WTC11 (cell line): Measurements from ENCODE around the gene NEK5. TPM values are rescaled to one million over a fixed set of nuclear protein-coding genes. Genes with fewer than 3 reads are reported as not detected.

Experiments
- ATAC-seq: fragments of 200-7000 bp; cut with Tn5 transposase; 2 replicates; pipeline ENCODE4 v1.10.0; 2021; ENCODE audit warnings: mild to moderate bottlenecking, moderate library complexity
- CTCF ChIA-PET: fragments of 300-600 bp; sonication (Branson Sonifier 250); formaldehyde crosslinking; loops from one replicate; lab custom pipeline; 2021; ENCODE audit warnings: antibody characterized with exemption; lab: Charles Lee
- POLR2A ChIA-PET: fragments of 350-600 bp; sonication (Branson Sonifier 250); formaldehyde crosslinking; loops from one replicate; lab custom pipeline; 2021; ENCODE audit warnings: antibody characterized with exemption; lab: Charles Lee
- DNase-seq: peaks from one replicate; pipeline ENCODE4 v3.0.0; 2021; ENCODE audit warnings: low spot score
- H3K27ac Mint-ChIP-seq: 2 replicates; pipeline ENCODE4 v1.8.0; 2021; ENCODE audit warnings: mixed read lengths
- H3K27me3 Mint-ChIP-seq: 2 replicates; pipeline ENCODE4 v1.8.0; 2021; ENCODE audit warnings: low read depth, mild to moderate bottlenecking, moderate library complexity, mixed read lengths
- H3K36me3 Mint-ChIP-seq: 2 replicates; pipeline ENCODE4 v1.8.0; 2021; ENCODE audit warnings: mixed read lengths
- H3K4me1 Mint-ChIP-seq: 2 replicates; pipeline ENCODE4 v1.8.0; 2022; ENCODE audit warnings: mixed read lengths
- H3K4me3 Mint-ChIP-seq: 2 replicates; pipeline ENCODE4 v1.8.0; 2021; ENCODE audit warnings: mild to moderate bottlenecking, moderate library complexity, mixed read lengths
- H3K9me3 Mint-ChIP-seq: 2 replicates; pipeline ENCODE4 v1.8.0; 2021; ENCODE audit warnings: mixed read lengths
- EMX1 ChIP-seq: fragments of 250-450 bp; sonication (Bioruptor Pico); IDR thresholded peaks from 2 replicates; pipeline ENCODE4 v1.8.0; 2021; ENCODE audit warnings: mild to moderate bottlenecking
- FOXJ3 ChIP-seq: sonication (generic); formaldehyde crosslinking; IDR thresholded peaks from 2 replicates; pipeline ENCODE4 v1.9.0; 2021; ENCODE audit warnings: missing genetic modification reagents, mild to moderate bottlenecking, borderline replicate concordance
- FOXK1 ChIP-seq: sonication (generic); formaldehyde crosslinking; IDR thresholded peaks from 2 replicates; pipeline ENCODE4 v1.8.0; 2022; ENCODE audit warnings: mild to moderate bottlenecking, moderate library complexity, missing genetic modification reagents
- HMGA2 ChIP-seq: fragments of 250-450 bp; sonication (Bioruptor Pico); IDR thresholded peaks from 2 replicates; pipeline ENCODE4 v1.4.0; 2021; ENCODE audit warnings: mild to moderate bottlenecking, moderate library complexity
- JAZF1 ChIP-seq: fragments of 250-450 bp; sonication (Bioruptor Pico); IDR thresholded peaks from 2 replicates; pipeline ENCODE4 v1.9.0; 2021; ENCODE audit warnings: moderate library complexity, mild to moderate bottlenecking, inconsistent platforms
- KAT7 ChIP-seq: sonication (generic); formaldehyde crosslinking; IDR thresholded peaks from 2 replicates; pipeline ENCODE4 v1.8.1; 2023; ENCODE audit warnings: missing genetic modification reagents, mild to moderate bottlenecking, borderline replicate concordance
- NFATC4 ChIP-seq: fragments of 250-450 bp; sonication (Bioruptor Pico); IDR thresholded peaks from 2 replicates; pipeline ENCODE4 v1.9.0; 2021; ENCODE audit warnings: mild to moderate bottlenecking
- OVOL2 ChIP-seq: fragments of 250-450 bp; sonication (Bioruptor Pico); IDR thresholded peaks from 2 replicates; pipeline ENCODE4 v1.9.0; 2021; ENCODE audit warnings: mild to moderate bottlenecking, borderline replicate concordance
- SMAD4 ChIP-seq: sonication (generic); formaldehyde crosslinking; IDR thresholded peaks from 2 replicates; pipeline ENCODE4 v1.8.0; 2022; ENCODE audit warnings: mild to moderate bottlenecking, missing genetic modification reagents
- SP1 ChIP-seq: sonication (generic); formaldehyde crosslinking; conservative IDR thresholded peaks from 2 replicates; pipeline ENCODE4 v1.8.1; 2022; ENCODE audit warnings: missing genetic modification reagents
- TEAD1 ChIP-seq: sonication (generic); formaldehyde crosslinking; IDR thresholded peaks from 2 replicates; pipeline ENCODE4 v1.8.0; 2022; ENCODE audit warnings: mild to moderate bottlenecking, missing genetic modification reagents
- TP53 ChIP-seq: sonication (generic); formaldehyde crosslinking; IDR thresholded peaks from 2 replicates; pipeline ENCODE4 v1.8.1; 2023; ENCODE audit warnings: mild to moderate bottlenecking, missing genetic modification reagents
- ZNF121 ChIP-seq: sonication (generic); formaldehyde crosslinking; IDR thresholded peaks from 2 replicates; pipeline ENCODE4 v1.8.0; 2023; ENCODE audit warnings: missing genetic modification reagents
- ZNF138 ChIP-seq: sonication (generic); formaldehyde crosslinking; conservative IDR thresholded peaks from 2 replicates; pipeline ENCODE4 v1.8.1; 2022; ENCODE audit warnings: mild to moderate bottlenecking, moderate library complexity, missing genetic modification reagents
- ZNF263 ChIP-seq: sonication (generic); formaldehyde crosslinking; IDR thresholded peaks from 2 replicates; pipeline ENCODE4 v1.8.1; 2022; ENCODE audit warnings: low read depth, mild to moderate bottlenecking, moderate library complexity, missing genetic modification reagents
- ZNF317 ChIP-seq: sonication (generic); formaldehyde crosslinking; IDR thresholded peaks from 2 replicates; pipeline ENCODE4 v1.8.1; 2023; ENCODE audit warnings: low read depth, mild to moderate bottlenecking, moderate library complexity, missing genetic modification reagents, borderline replicate concordance
- total RNA-seq: library from RNA; stranded (reverse); gene quantifications from 3 replicates; pipeline ENCODE4 v1.2.3, GENCODE V29; 2021
- TF ChIP-seq, protein P1 (sequence below): fragments of 250-450 bp; sonication (Bioruptor Pico); IDR thresholded peaks from 2 replicates; pipeline ENCODE4 v1.8.0; 2021; ENCODE audit warnings: mild to moderate bottlenecking
- TF ChIP-seq, protein P2 (sequence below): sonication (generic); formaldehyde crosslinking; IDR thresholded peaks from 2 replicates; pipeline ENCODE4 v1.8.1; 2022; ENCODE audit warnings: mild to moderate bottlenecking, moderate library complexity, missing genetic modification reagents
- TF ChIP-seq, protein P3 (sequence below): fragments of 250-450 bp; sonication (Bioruptor Pico); IDR thresholded peaks from 2 replicates; pipeline ENCODE4 v1.9.0; 2021; ENCODE audit warnings: moderate library complexity, mild to moderate bottlenecking, inconsistent platforms, borderline replicate concordance
- TF ChIP-seq, protein P4 (sequence below): sonication (generic); formaldehyde crosslinking; conservative IDR thresholded peaks from 2 replicates; pipeline ENCODE4 v1.8.1; 2023; ENCODE audit warnings: mild to moderate bottlenecking, low read depth, missing genetic modification reagents, moderate library complexity
- TF ChIP-seq, protein P5 (sequence below): fragments of 250-450 bp; sonication (Bioruptor Pico); IDR thresholded peaks from 2 replicates; pipeline ENCODE4 v1.9.0; 2021; ENCODE audit warnings: mild to moderate bottlenecking
- TF ChIP-seq, protein P6 (sequence below): sonication (generic); formaldehyde crosslinking; IDR thresholded peaks from 2 replicates; pipeline ENCODE4 v1.8.1; 2022; ENCODE audit warnings: missing genetic modification reagents, borderline replicate concordance
- TF ChIP-seq, protein P7 (sequence below): sonication (generic); formaldehyde crosslinking; IDR thresholded peaks from 2 replicates; pipeline ENCODE4 v1.8.0; 2022; ENCODE audit warnings: mild to moderate bottlenecking, missing genetic modification reagents
- TF ChIP-seq, protein P8 (sequence below): sonication (generic); formaldehyde crosslinking; IDR thresholded peaks from 2 replicates; pipeline ENCODE4 v1.8.1; 2022; ENCODE audit warnings: mild to moderate bottlenecking, missing genetic modification reagents, moderate library complexity, borderline replicate concordance

The NEK5 gene
- total RNA-seq, 1 experiment from 2014 or later = 0.55 TPM

DNA sequence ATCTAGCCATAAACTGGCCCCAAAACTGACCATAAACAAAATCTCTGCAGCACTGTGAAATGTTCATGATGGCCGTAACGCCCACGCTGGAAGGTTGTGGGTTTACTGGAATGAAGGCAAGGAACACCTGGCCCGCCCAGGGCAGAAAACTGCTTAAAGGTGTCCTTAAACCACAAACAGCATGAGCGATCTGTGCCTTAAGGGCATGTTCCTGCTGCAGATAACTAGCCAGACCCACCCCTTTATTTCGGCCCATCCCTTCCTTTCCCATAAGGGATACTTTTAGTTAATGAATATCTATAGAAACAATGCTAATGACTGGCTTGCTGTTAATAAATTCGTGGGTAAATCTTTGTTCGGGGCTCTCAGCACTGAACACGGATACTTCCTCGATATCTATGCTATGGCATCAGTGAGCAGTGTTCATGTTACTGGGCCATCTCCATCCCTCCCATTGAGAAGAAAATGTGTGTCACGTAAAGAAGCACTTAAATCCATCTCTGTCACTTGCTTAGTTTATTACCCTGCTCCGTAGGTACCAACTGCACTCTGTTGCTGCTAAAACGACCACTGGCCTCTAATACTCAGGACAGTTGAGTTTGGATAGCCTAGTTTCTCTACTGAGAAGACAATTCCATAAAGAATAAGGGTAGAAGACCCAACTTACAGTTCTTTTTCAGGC is 122.9 kb downstream of the NEK5 start (continued):
- TF ChIP-seq OVOL2 (no peak), SMAD4 (no peak), ZNF138 (CRISPR knock-in tag) (no peak), EMX1 (CRISPR knock-in tag) (no peak), TEAD1 (no peak), KAT7 (CRISPR knock-in tag) (no peak), HMGA2 (no peak), NFATC4 (CRISPR knock-in tag) (no peak), ZNF121 (CRISPR knock-in tag) (no peak)
- TF ChIP-seq, protein P1, sequence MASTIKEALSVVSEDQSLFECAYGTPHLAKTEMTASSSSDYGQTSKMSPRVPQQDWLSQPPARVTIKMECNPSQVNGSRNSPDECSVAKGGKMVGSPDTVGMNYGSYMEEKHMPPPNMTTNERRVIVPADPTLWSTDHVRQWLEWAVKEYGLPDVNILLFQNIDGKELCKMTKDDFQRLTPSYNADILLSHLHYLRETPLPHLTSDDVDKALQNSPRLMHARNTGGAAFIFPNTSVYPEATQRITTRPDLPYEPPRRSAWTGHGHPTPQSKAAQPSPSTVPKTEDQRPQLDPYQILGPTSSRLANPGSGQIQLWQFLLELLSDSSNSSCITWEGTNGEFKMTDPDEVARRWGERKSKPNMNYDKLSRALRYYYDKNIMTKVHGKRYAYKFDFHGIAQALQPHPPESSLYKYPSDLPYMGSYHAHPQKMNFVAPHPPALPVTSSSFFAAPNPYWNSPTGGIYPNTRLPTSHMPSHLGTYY (CRISPR knock-in tag) = no peak
- TF ChIP-seq, protein P2, sequence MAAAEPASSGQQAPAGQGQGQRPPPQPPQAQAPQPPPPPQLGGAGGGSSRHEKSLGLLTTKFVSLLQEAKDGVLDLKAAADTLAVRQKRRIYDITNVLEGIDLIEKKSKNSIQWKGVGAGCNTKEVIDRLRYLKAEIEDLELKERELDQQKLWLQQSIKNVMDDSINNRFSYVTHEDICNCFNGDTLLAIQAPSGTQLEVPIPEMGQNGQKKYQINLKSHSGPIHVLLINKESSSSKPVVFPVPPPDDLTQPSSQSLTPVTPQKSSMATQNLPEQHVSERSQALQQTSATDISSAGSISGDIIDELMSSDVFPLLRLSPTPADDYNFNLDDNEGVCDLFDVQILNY = no peak
- TF ChIP-seq, protein P3, sequence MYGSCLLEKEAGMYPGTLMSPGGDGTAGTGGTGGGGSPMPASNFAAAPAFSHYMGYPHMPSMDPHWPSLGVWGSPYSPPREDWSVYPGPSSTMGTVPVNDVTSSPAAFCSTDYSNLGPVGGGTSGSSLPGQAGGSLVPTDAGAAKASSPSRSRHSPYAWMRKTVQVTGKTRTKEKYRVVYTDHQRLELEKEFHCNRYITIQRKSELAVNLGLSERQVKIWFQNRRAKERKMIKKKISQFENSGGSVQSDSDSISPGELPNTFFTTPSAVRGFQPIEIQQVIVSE (CRISPR knock-in tag) = no peak
- TF ChIP-seq, protein P4, sequence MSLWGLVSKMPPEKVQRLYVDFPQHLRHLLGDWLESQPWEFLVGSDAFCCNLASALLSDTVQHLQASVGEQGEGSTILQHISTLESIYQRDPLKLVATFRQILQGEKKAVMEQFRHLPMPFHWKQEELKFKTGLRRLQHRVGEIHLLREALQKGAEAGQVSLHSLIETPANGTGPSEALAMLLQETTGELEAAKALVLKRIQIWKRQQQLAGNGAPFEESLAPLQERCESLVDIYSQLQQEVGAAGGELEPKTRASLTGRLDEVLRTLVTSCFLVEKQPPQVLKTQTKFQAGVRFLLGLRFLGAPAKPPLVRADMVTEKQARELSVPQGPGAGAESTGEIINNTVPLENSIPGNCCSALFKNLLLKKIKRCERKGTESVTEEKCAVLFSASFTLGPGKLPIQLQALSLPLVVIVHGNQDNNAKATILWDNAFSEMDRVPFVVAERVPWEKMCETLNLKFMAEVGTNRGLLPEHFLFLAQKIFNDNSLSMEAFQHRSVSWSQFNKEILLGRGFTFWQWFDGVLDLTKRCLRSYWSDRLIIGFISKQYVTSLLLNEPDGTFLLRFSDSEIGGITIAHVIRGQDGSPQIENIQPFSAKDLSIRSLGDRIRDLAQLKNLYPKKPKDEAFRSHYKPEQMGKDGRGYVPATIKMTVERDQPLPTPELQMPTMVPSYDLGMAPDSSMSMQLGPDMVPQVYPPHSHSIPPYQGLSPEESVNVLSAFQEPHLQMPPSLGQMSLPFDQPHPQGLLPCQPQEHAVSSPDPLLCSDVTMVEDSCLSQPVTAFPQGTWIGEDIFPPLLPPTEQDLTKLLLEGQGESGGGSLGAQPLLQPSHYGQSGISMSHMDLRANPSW (CRISPR knock-in tag) = no peak

DNA sequence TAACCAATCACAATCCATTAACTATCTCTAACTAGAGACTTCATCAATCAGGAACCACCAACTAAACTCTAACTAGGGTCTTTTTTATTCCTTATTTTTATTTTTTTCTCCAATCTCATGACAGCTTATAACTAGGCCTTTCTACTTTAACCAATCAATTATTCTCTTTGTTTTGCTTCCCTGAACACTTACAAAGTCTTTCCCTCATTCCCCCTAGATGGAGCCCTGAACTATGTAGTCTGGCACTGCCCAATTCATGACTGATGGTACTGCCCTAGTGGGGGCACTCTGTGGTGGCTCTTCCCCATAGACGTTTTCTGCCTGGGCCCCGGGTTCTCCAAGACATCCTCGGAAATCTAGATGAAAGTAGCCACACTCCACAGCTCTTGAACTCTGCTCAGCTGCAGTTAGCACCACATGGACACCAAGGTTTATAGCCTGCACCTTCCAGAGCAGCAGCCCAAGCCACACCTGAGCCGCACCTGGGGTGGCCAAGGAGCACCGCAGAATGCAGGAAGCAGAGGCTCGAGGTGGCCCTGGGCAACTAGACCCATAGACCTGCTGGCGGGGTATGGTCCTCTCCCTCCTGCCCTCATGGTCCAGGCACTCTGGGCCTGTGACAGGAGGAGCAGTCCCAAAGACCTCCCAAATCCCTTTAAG is 124.2 kb downstream of the NEK5 start:
- DNase-seq (no peak), ATAC-seq (no peak)
- Mint-ChIP-seq H3K9me3 (peaks cover 17% of the 10 kb centered on the region), H3K36me3 (peaks cover 10% of the 10 kb centered on the region), H3K4me1 (peaks cover 35% of the 10 kb centered on the region), H3K27ac (no peak overlapping the region), H3K4me3 (no peak overlapping the region), H3K27me3 (peaks cover 9% of the 10 kb centered on the region)
- ChIA-PET CTCF (interaction anchor here (1.3 to 1.8 kb wide), 2 partner anchors 8 to 124 kb away, joined by 4 to 26 read pairs; partner anchors contain the start of gene NEK5), POLR2A (no interaction called here)
- TF ChIP-seq, protein P5, sequence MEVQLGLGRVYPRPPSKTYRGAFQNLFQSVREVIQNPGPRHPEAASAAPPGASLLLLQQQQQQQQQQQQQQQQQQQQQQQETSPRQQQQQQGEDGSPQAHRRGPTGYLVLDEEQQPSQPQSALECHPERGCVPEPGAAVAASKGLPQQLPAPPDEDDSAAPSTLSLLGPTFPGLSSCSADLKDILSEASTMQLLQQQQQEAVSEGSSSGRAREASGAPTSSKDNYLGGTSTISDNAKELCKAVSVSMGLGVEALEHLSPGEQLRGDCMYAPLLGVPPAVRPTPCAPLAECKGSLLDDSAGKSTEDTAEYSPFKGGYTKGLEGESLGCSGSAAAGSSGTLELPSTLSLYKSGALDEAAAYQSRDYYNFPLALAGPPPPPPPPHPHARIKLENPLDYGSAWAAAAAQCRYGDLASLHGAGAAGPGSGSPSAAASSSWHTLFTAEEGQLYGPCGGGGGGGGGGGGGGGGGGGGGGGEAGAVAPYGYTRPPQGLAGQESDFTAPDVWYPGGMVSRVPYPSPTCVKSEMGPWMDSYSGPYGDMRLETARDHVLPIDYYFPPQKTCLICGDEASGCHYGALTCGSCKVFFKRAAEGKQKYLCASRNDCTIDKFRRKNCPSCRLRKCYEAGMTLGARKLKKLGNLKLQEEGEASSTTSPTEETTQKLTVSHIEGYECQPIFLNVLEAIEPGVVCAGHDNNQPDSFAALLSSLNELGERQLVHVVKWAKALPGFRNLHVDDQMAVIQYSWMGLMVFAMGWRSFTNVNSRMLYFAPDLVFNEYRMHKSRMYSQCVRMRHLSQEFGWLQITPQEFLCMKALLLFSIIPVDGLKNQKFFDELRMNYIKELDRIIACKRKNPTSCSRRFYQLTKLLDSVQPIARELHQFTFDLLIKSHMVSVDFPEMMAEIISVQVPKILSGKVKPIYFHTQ = no peak
- TF ChIP-seq, protein P6, sequence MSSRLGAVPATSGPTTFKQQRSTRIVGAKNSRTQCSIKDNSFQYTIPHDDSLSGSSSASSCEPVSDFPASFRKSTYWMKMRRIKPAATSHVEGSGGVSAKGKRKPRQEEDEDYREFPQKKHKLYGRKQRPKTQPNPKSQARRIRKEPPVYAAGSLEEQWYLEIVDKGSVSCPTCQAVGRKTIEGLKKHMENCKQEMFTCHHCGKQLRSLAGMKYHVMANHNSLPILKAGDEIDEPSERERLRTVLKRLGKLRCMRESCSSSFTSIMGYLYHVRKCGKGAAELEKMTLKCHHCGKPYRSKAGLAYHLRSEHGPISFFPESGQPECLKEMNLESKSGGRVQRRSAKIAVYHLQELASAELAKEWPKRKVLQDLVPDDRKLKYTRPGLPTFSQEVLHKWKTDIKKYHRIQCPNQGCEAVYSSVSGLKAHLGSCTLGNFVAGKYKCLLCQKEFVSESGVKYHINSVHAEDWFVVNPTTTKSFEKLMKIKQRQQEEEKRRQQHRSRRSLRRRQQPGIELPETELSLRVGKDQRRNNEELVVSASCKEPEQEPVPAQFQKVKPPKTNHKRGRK (CRISPR knock-in tag) = no peak
- TF ChIP-seq, protein P7, sequence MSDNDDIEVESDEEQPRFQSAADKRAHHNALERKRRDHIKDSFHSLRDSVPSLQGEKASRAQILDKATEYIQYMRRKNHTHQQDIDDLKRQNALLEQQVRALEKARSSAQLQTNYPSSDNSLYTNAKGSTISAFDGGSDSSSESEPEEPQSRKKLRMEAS (CRISPR knock-in tag) = no peak
- no peak for TF ChIP-seq SP1 (CRISPR knock-in tag)
- TF ChIP-seq ZNF263 (CRISPR knock-in tag) = no peak
- no peak for TF ChIP-seq JAZF1 (CRISPR knock-in tag)
- TF ChIP-seq FOXJ3 (CRISPR knock-in tag) = no peak
- no peak for TF ChIP-seq FOXK1
- no peak for TF ChIP-seq TP53 (CRISPR knock-in tag)
- TF ChIP-seq ZNF317 (CRISPR knock-in tag) = no peak
- TF ChIP-seq, protein P8, sequence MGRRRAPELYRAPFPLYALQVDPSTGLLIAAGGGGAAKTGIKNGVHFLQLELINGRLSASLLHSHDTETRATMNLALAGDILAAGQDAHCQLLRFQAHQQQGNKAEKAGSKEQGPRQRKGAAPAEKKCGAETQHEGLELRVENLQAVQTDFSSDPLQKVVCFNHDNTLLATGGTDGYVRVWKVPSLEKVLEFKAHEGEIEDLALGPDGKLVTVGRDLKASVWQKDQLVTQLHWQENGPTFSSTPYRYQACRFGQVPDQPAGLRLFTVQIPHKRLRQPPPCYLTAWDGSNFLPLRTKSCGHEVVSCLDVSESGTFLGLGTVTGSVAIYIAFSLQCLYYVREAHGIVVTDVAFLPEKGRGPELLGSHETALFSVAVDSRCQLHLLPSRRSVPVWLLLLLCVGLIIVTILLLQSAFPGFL = no peak
- TF ChIP-seq ZNF121 (CRISPR knock-in tag) = no peak
